Small intestine (tissue), 7 donors: Measurements from ENCODE around the gene RAPGEF1. TPM values are rescaled to one million over a fixed set of nuclear protein-coding genes. Genes with fewer than 3 reads are reported as not detected.
A peak's percentile ranks its signal among the peaks of the same experiment; 100 is the strongest.

Experiments used
- DNase-seq, 2 donors: peaks; one replicate each; pipeline versions ENCODE4 v3.0.0 to v3.0.0-alpha.2; 2013
- FAIRE-seq: peaks from 2 replicates; lab custom pipeline; 2012; peaks lifted over from hg19 to GRCh38; lab: Jason Lieb, UNC
- H3K27ac ChIP-seq, 3 donors: one replicate each; pipeline ENCODE4 v1.5.1; 2013; ENCODE audit warnings: low read length in 2 of 3, mild to moderate bottlenecking in 2 of 3, control low read depth in 1 of 3, inconsistent platforms in 1 of 3, low read depth in 1 of 3, moderate library complexity in 1 of 3
- H3K27me3 ChIP-seq, 3 donors: one replicate each; pipeline ENCODE4 v1.6.1; 2013; ENCODE audit warnings: low read length in 3 of 3, inconsistent platforms in 1 of 3; ENCODE audit not compliant: control insufficient read depth in 3 of 3, insufficient read depth in 3 of 3
- H3K36me3 ChIP-seq, 3 donors: one replicate each; pipeline ENCODE4 v1.6.1; 2013; ENCODE audit warnings: low read length in 3 of 3, inconsistent platforms in 1 of 3, low read depth in 1 of 3, mild to moderate bottlenecking in 1 of 3, moderate library complexity in 1 of 3; ENCODE audit not compliant: control insufficient read depth in 3 of 3, insufficient read depth in 2 of 3
- H3K4me1 ChIP-seq, 3 donors: one replicate each; pipeline ENCODE4 v1.6.1; 2013; ENCODE audit warnings: low read length in 2 of 3, inconsistent platforms in 1 of 3, low read depth in 1 of 3, mild to moderate bottlenecking in 1 of 3, moderate library complexity in 1 of 3; ENCODE audit not compliant: control insufficient read depth in 3 of 3, insufficient read depth in 2 of 3
- H3K4me3 ChIP-seq, 3 donors: one replicate each; pipeline ENCODE4 v1.5.1; 2013; ENCODE audit warnings: low read length in 3 of 3, control low read depth in 1 of 3, inconsistent platforms in 1 of 3, low read depth in 1 of 3, mild to moderate bottlenecking in 1 of 3, moderate library complexity in 1 of 3
- H3K9me3 ChIP-seq, 2 donors: one replicate each; pipeline ENCODE4 v1.6.1; 2013; ENCODE audit warnings: low read depth in 1 of 2, low read length in 1 of 2; ENCODE audit not compliant: control insufficient read depth in 2 of 2, insufficient read depth in 1 of 2
- WGBS, 3 donors: extraction: QIAGEN DNeasy Blood & Tissue Kit; methylation state at CpG; one replicate each; pipeline ENCODE4 v1.1.7; 2013; 5-methylcytosine and 5-hydroxymethylcytosine counted together
- polyA plus RNA-seq, 4 donors: library from polyadenylated mRNA; stranded (reverse) in 3 of 4; unstranded in 1 of 4; fragments of 200-250 nt in 3 of 4; fragments of 120-200 nt in 1 of 4; gene quantifications; one replicate each; pipeline versions ENCODE4 v1.2.1 to v1.2.3, GENCODE V29; 2013
- donor health status: healthy with polysubstance abuse.
- donor health status: control.
- donor health status: control.
- donor health status: Bipolar disorder and iron deficiency.
- donor health status: healthy.

RAPGEF1 gene
- polyA plus RNA-seq, 4 donors: 15.4 to 43.4 (median 21.2) TPM

GRCh38 chr9:131595696-131596429 lies 144.0 kb downstream of the RAPGEF1 start:
- no peaks in the 10 kb centered on the region for H3K27me3 ChIP-seq
- H3K27ac ChIP-seq: no peak overlapping the region
- DNase-seq (no peak), FAIRE-seq (no peak)
- H3K4me3 ChIP-seq: no peak overlapping the region
- peaks cover 18 to 95% (median 18%) of the 10 kb centered on the region in 3 donors for H3K36me3 ChIP-seq
- H3K9me3 ChIP-seq: no peaks in the 10 kb centered on the region
- H3K4me1 ChIP-seq: no peaks in the 10 kb centered on the region
- WGBS, 3 donors: 88 to 91% (median 89%) methylated on average over 20 of the region's 20 CpGs

GRCh38 chr9:131594906-131595665 lies 144.8 kb downstream of the RAPGEF1 start:
- 85 to 88% (median 87%) methylated on average over 19 to 20 of the region's 20 CpGs for WGBS, 3 donors
- H3K27me3 ChIP-seq: no peaks in the 10 kb centered on the region
- peaks cover 16 to 96% (median 20%) of the 10 kb centered on the region in 3 donors for H3K36me3 ChIP-seq
- DNase-seq (no peak), FAIRE-seq (no peak)
- H3K4me1 ChIP-seq: no peaks in the 10 kb centered on the region
- H3K4me3 ChIP-seq: no peak overlapping the region
- no peaks in the 10 kb centered on the region for H3K9me3 ChIP-seq
- H3K27ac ChIP-seq: no peak overlapping the region

DNA sequence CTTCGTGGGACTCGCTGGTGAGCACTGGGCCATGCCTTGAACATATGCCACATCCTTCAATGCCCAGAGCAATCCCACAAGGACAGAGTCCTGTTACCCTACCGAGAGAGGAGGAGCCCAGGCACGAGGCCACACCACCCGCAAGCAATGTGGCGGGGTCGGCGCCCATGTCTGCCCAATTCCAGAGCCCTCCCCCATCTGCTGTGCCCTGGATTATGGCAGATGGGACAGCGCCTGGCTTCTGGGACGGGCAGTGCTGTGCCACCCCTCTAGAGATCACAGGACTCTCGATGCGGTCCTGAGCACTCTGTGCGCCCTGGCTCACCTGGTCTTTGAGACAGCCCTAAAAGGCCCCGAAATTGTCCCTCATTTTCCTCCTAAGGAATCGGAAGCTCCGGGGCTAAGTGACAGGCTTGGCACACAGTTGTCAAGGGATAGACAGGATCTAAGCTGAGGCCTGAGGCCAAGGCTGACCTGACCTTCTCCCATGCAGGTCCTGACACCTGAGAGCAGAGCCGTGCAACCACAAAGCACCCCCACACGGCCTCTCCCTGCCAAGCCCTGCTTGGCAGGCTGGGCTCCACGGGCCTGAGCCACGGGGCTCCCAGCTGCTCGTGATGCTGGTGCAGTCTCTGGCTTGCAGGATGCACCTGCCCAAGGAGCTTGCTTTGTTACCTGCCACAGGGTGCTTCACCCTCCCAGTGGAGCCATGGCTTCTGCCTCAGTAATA lies 145.8 kb downstream of the RAPGEF1 start:
- FAIRE-seq (no peak), DNase-seq (no peak)
- Histone ChIP-seq H3K4me3 (no peak overlapping the region), H3K36me3 (peaks cover 20 to 96% (median 20%) of the 10 kb centered on the region in 3 donors), H3K9me3 (no peaks in the 10 kb centered on the region), H3K27me3 (no peaks in the 10 kb centered on the region), H3K27ac (no peak overlapping the region), H3K4me1 (no peaks in the 10 kb centered on the region)
- 81 to 88% (median 83%) methylated on average over 21 of the region's 21 CpGs for WGBS, 3 donors

GRCh38 chr9:131593091-131593820 lies 146.6 kb downstream of the RAPGEF1 start:
- Histone ChIP-seq H3K27ac (no peak overlapping the region), H3K4me1 (no peaks in the 10 kb centered on the region), H3K27me3 (no peaks in the 10 kb centered on the region), H3K36me3 (peaks cover 20 to 97% (median 26%) of the 10 kb centered on the region in 3 donors), H3K9me3 (no peaks in the 10 kb centered on the region), H3K4me3 (no peak overlapping the region)
- DNase-seq (no peak), FAIRE-seq (no peak)
- 79 to 82% (median 80%) methylated on average over 15 of the region's 15 CpGs for WGBS, 3 donors

DNA sequence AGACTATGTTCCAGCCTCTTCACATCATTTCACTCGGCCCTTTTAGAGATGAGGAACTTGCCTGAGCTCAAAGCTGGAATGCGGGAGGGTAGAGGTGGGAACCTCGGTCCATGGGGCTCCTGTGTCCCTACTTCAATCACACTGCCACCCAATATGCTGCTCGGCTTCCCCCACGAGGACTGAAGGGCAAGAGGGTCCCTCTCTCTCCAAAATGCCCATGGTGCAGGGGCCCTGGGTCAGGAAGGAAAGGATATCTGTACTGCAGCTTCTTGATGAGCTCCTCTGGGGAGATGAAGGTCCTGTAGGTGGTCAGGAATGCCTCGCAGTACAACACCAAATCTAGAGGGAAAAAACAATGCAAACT lies 148.0 kb downstream of the RAPGEF1 start:
- Histone ChIP-seq H3K9me3 (no peaks in the 10 kb centered on the region), H3K36me3 (peaks cover 17 to 94% (median 28%) of the 10 kb centered on the region in 3 donors), H3K27ac (no peak overlapping the region), H3K4me3 (no peak overlapping the region), H3K27me3 (no peaks in the 10 kb centered on the region), H3K4me1 (no peaks in the 10 kb centered on the region)
- FAIRE-seq (no peak), DNase-seq (no peak)
- 66 to 80% (median 74%) methylated on average over 6 of the region's 6 CpGs for WGBS, 3 donors

- Histone ChIP-seq H3K27ac (no peak overlapping the region), H3K9me3 (no peaks in the 10 kb centered on the region), H3K4me1 (no peaks in the 10 kb centered on the region), H3K27me3 (no peaks in the 10 kb centered on the region), H3K36me3 (peaks cover 17 to 87% (median 24%) of the 10 kb centered on the region in 3 donors), H3K4me3 (no peak overlapping the region)
- FAIRE-seq (no peak), DNase-seq (peak; percentile 74 to 85)
- 62 to 68% (median 63%) methylated on average over 21 of the region's 21 CpGs for WGBS, 3 donors
These were observed 148.7 kb downstream of the RAPGEF1 start for GRCh38 chr9:131590907-131591844.

DNA sequence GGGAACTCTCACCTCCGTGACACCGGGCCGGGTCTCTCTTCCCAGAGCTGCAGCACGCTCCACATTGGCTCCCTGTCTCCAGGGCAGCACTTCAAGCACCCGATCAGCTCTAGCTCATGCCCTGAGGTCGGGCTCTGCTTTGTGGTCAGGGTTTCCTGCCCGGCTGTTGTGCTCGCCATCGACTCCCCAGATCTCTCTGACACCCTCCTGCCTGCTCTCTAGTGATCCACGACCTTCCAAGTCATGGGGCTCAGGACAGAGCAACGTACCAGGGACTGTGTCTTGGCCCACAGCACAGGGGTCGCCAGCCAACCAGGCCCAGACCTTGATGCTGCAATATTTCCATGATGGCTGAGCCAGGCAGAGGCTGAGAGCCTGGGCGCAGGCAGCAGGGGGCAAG lies 149.4 kb downstream of the RAPGEF1 start:
- H3K4me3 ChIP-seq: no peak overlapping the region
- 75 to 92% (median 83%) methylated on average over 13 of the region's 13 CpGs for WGBS, 3 donors
- H3K27me3 ChIP-seq: no peaks in the 10 kb centered on the region
- peaks cover 18 to 85% (median 23%) of the 10 kb centered on the region in 3 donors for H3K36me3 ChIP-seq
- DNase-seq (no peak), FAIRE-seq (no peak)
- H3K27ac ChIP-seq: no peak overlapping the region
- H3K9me3 ChIP-seq: no peaks in the 10 kb centered on the region
- H3K4me1 ChIP-seq: no peaks in the 10 kb centered on the region
